GM19328 (cell line): Measurements from ENCODE around the gene DSTN.
"Not testable (repeated sequence)": the region's sequence is repeated elsewhere in the genome, so short reads cannot be mapped to it uniquely, and the experiment has no call there.

ENCODE experiments used
- ATAC-seq: cut with Tn5 transposase; IDR thresholded peaks from one replicate; pipeline ENCODE4 v1.9.1; 2021; ENCODE audit warnings: mild to moderate bottlenecking, moderate library complexity; ENCODE audit not compliant: unreplicated experiment

DSTN gene

GRCh38 chr20:17648791-17649730, 79.2 kb downstream of the DSTN start:
- no peak for ATAC-seq

- no peak for ATAC-seq
Observed at GRCh38 chr20:17650301-17651128, 80.6 kb downstream of the DSTN start.

- no peak for ATAC-seq
Observed at GRCh38 chr20:17651129-17651759, 81.4 kb downstream of the DSTN start.

DNA sequence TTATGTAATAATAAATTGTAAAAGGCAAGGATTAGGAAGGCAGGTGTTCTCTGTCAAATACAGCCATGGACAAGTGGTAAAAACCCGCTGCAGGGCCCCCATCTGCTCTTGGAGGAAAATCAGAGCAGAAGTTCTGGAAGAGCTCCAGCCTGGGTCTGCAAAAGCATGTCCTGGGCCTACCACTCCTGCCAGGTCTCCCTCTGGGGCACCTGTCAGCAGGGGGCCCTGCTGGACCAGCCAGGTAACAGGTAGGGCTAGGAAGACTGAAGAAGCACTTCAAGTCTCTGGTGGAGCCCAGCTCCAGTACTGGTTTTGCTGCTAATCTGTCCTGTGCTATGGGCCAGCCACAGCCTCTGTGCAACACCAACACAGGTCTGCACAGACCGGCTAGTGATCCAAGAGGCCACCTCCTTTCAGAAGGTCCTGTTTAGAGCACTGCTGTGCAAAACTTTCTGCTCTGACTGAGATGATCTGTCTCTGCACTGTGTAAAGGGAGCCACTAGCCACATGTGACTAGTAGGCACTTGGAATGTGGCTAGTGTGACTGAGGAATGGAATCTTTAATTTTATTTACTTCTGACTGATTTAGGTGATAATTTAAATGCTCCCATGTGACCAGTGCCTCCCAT, 82.0 kb downstream of the DSTN start:
- ATAC-seq: no peak

DNA sequence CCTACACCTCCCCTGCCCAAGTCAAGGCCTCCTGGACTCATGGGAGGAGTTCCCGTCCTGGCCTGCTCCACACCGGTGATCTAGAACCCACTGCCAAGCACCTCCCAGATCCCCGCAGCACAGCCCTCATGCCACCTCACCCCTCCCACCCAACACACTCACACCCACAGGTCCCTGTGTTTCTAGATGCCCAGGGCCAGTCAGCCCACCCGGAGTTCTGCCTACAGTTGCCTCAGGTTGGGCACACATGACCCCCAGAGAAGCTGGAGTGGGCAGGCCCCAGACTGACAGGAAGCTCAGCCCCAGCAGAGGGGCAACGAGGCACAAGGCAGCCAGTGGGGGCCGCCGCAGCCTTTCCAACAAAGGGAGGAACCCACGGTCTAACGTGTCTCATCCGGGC, 82.5 kb downstream of the DSTN start:
- ATAC-seq: no peak

GRCh38 chr20:17653835-17654648, 84.2 kb downstream of the DSTN start:
- no peak for ATAC-seq

DNA sequence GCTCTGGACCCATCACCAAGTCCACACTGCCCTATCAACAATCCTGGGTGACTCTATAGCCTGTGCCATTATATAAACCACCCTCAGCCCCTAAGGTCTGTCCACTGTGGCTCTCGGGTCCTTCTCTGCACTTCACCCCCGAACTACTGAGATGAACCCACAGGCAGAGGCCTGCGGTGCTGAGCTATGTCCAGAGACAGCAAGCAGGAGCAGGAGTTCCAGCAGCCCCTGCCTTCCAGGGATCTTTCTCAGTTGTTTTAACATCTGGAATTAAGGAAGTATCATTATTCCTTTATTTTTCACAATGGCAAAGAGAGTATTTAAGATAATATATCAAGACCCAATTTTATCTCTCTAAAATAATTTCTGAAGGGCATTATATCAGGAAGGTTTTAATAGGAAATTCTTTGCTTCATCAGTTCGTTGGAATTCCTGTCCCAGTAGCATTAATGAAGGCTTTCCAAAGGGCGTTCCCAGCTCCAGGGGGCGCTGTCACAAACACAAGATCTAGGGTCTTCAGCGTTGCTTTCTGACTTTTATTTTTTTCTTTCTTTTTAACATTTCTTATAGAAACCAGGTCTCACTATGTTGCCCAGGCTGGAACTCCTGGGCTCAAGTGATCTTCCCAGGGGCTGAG, 84.9 kb downstream of the DSTN start:
- no peak for ATAC-seq

GRCh38 chr20:17655286-17655651, 85.4 kb downstream of the DSTN start:
- ATAC-seq: no peak

- no peak for ATAC-seq
Observed at GRCh38 chr20:17655865-17656479, 86.1 kb downstream of the DSTN start.

GRCh38 chr20:17657079-17657825, 87.4 kb downstream of the DSTN start:
- ATAC-seq: no peak

DNA sequence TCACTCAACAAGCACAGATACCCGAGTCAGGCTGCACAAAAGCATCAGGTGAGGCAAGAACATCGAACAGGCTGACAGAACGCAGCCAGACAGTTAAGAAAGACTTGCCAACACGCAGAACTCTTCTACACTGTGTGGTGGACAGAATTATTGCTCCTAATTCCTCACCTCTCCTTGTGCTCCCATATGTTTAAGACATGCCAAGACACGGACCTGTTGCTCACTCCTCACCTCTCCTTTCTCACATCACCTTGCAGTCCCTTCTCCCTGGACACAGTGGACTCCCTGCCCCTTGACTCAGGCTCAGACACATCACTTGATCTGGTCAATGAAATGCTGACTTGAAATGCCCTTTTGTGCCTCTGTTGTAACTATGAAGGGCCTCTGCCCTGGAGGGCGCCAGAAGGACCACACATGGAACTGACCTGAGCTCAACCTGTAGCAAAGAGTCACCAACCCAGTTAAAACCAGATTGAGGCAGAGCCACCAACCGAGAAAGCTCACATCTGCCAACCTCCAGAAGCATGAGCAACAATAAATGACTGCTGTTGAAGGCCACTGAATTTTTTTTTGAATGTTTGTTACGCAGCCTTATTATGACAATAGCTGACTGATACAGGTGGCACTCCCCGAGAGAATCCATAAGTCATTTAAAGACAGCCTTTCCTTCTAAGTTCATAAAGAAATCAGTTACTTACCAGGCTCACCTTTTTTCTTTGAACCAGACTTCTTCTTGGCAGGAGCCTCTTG, 88.2 kb downstream of the DSTN start:
- no peak for ATAC-seq

- ATAC-seq: no peak
Observed at GRCh38 chr20:17658648-17658993, 88.7 kb downstream of the DSTN start.

GRCh38 chr20:17659344-17659743, 89.5 kb downstream of the DSTN start:
- ATAC-seq: not testable (repeated sequence)
